Ureter (tissue), 1 donor: ENCODE data around the gene TNS1. TPM values are rescaled to one million over a fixed set of nuclear protein-coding genes. Genes with fewer than 3 reads are reported as not detected.

ENCODE experiments used
- DNase-seq: peaks from one replicate; pipeline ENCODE4 v3.0.0-alpha.2; 2020; ENCODE audit warnings: low spot score
- total RNA-seq: library from RNA; stranded (reverse); gene quantifications from one replicate; pipeline ENCODE4 v1.2.4, GENCODE V29; 2023
- donor health status: DM: yes; HTN: yes; CAD: no.

The TNS1 gene
- total RNA-seq, 1 donor from 2014 or later: 581 TPM

- DNase-seq: no peak
Measured at GRCh38 chr2:217913436-217913835, 89.4 kb downstream of the TNS1 start.

GRCh38 chr2:217912098-217913024 lies 90.4 kb downstream of the TNS1 start:
- no peak for DNase-seq

- no peak for DNase-seq
Measured at GRCh38 chr2:217911283-217912097, 91.3 kb downstream of the TNS1 start.

- DNase-seq: no peak
Measured at GRCh38 chr2:217910875-217911212, 92.0 kb downstream of the TNS1 start.

- DNase-seq: no peak
Measured at GRCh38 chr2:217909156-217909820, 93.5 kb downstream of the TNS1 start.

- DNase-seq: no peak
Measured at GRCh38 chr2:217908544-217908943, 94.3 kb downstream of the TNS1 start.

- DNase-seq: no peak
Measured at GRCh38 chr2:217907266-217907665, 95.5 kb downstream of the TNS1 start.

- no peak for DNase-seq
Measured at GRCh38 chr2:217906798-217907197, 96.0 kb downstream of the TNS1 start.

- DNase-seq: no peak
Measured at GRCh38 chr2:217905896-217906295, 96.9 kb downstream of the TNS1 start.

GRCh38 chr2:217905395-217905794 lies 97.4 kb downstream of the TNS1 start:
- no peak for DNase-seq

GRCh38 chr2:217904614-217904965 lies 98.2 kb downstream of the TNS1 start:
- DNase-seq: no peak

GRCh38 chr2:217903859-217904613 lies 98.8 kb downstream of the TNS1 start:
- DNase-seq: peak; percentile 73

GRCh38 chr2:217903142-217903858 lies 99.5 kb downstream of the TNS1 start:
- DNase-seq: no peak

GRCh38 chr2:217902379-217903141 lies 100.2 kb downstream of the TNS1 start:
- peak; percentile 86 for DNase-seq

GRCh38 chr2:217901835-217902378 lies 100.9 kb downstream of the TNS1 start:
- DNase-seq: no peak

GRCh38 chr2:217901400-217901799 lies 101.4 kb downstream of the TNS1 start:
- DNase-seq: no peak

- no peak for DNase-seq
Measured at GRCh38 chr2:217900780-217901360, 101.9 kb downstream of the TNS1 start.

- no peak for DNase-seq
Measured at GRCh38 chr2:217900010-217900779, 102.6 kb downstream of the TNS1 start.
